Measurements from ENCODE around the gene RHBDL1. TPM values are rescaled to one million over a fixed set of nuclear protein-coding genes. Genes with fewer than 3 reads are reported as not detected.

RHBDL1 gene
- polyA plus RNA-seq, 1 donor from 2014 or later: 7.2 TPM

GRCh38 chr16:641326-642188 lies 33.9 kb upstream of the RHBDL1 start, which contains the start of gene MCRIP2:
TSS of gene MCRIP2 (plus strand) at chr16:641828. CDS start at chr16:641992, 164 bp downstream.
- Histone ChIP-seq H4K20me1 (ENCODE audit: insufficient read depth) (no peaks in the 10 kb centered on the region), H3F3A (ENCODE audit: insufficient read depth, low read length, poor library complexity, severe bottlenecking) (no peaks in the 10 kb centered on the region), H3K4me2 (ENCODE audit: low read length) (peak within 1 kb of the TSS; percentile 70), H3K9ac (ENCODE audit: low read length) (peak within 1 kb of the TSS; percentile 77), H3K27me3 (ENCODE audit: insufficient read depth, low read depth, low read length) (no peaks in the 10 kb centered on the region), H3K36me3 (ENCODE audit: insufficient read depth, low read length) (no peaks in the 10 kb centered on the region), H3K79me2 (replicated peaks; ENCODE audit: insufficient read depth, low read length) (no peaks in the 10 kb centered on the region), H3K9me3 (ENCODE audit: low read length) (no peaks in the 10 kb centered on the region), H3K4me3 (ENCODE audit: low read length) (peak within 1 kb of the TSS; percentile 82), H2AFZ (ENCODE audit: low read depth, low read length) (no peak within 1 kb of the TSS), H3K9me2 (ENCODE audit: insufficient read depth, low read length) (no peaks in the 10 kb centered on the region), H3K27ac (ENCODE audit: low read length) (peak within 1 kb of the TSS; percentile 20)
- TF ChIP-seq RAD21 (conservative IDR thresholded peaks at IDR 0.05) (no peak), SMC3 (conservative IDR thresholded peaks at IDR 0.05; ENCODE audit: poor library complexity) (peak; percentile 16), CTCF (IDR thresholded peaks at IDR 0.05; ENCODE audit: poor library complexity, severe bottlenecking) (no peak), POLR2AphosphoS5 (IDR thresholded peaks at IDR 0.05) (peak; percentile 71), REST (IDR thresholded peaks at IDR 0.05; ENCODE audit: borderline replicate concordance) (peak; percentile 28), EP300 (conservative IDR thresholded peaks at IDR 0.05; ENCODE audit: poor library complexity, severe bottlenecking) (peak; percentile 23), MXI1 (conservative IDR thresholded peaks at IDR 0.05; ENCODE audit: poor library complexity, severe bottlenecking) (peak; percentile 81), EZH2 (IDR thresholded peaks at IDR 0.05; ENCODE audit: borderline replicate concordance, insufficient read depth, low read length, poor library complexity, severe bottlenecking) (no peak), TAF1 (IDR thresholded peaks at IDR 0.05; ENCODE audit: low read depth) (no peak)

GRCh38 chr16:642189-643049 lies 33.1 kb upstream of the RHBDL1 start:
- no peak for TF ChIP-seq TAF1 (IDR thresholded peaks at IDR 0.05; ENCODE audit: low read depth)
- TF ChIP-seq MXI1 (conservative IDR thresholded peaks at IDR 0.05; ENCODE audit: poor library complexity, severe bottlenecking): peak; percentile 7
- H3K79me2 ChIP-seq (replicated peaks; ENCODE audit: insufficient read depth, low read length): no peaks in the 10 kb centered on the region
- no peaks in the 10 kb centered on the region for H3K9me2 ChIP-seq (ENCODE audit: insufficient read depth, low read length)
- no peaks in the 10 kb centered on the region for H3K27me3 ChIP-seq (ENCODE audit: insufficient read depth, low read depth, low read length)
- peak overlapping the region; percentile 82 for H3K4me3 ChIP-seq (ENCODE audit: low read length)
- H3F3A ChIP-seq (ENCODE audit: insufficient read depth, low read length, poor library complexity, severe bottlenecking): no peaks in the 10 kb centered on the region
- H3K9me3 ChIP-seq (ENCODE audit: low read length): no peaks in the 10 kb centered on the region
- H3K36me3 ChIP-seq (ENCODE audit: insufficient read depth, low read length): no peaks in the 10 kb centered on the region
- H2AFZ ChIP-seq (ENCODE audit: low read depth, low read length): no peak overlapping the region
- peak overlapping the region; percentile 77 for H3K9ac ChIP-seq (ENCODE audit: low read length)
- no peak overlapping the region for H3K27ac ChIP-seq (ENCODE audit: low read length)
- no peaks in the 10 kb centered on the region for H4K20me1 ChIP-seq (ENCODE audit: insufficient read depth)
- H3K4me2 ChIP-seq (ENCODE audit: low read length): peak overlapping the region; percentile 39
